Spleen (tissue), 7 donors: ENCODE measurements around the gene PEX5L.

Experiments
- CTCF ChIP-seq, 11 experiments: fragments of 200-600 bp in 7 of 11; fragments of 450-650 bp in 4 of 11; sonication (generic) in 4 of 11; IDR thresholded peaks in 8 of 11; conservative IDR thresholded peaks in 3 of 11; 1 replicate in 7 of 11; 2 replicates in 4 of 11; pipeline versions ENCODE4 v1.4.0 to v1.8.0; 2016 to 2021; ENCODE audit warnings: antibody characterized with exemption in 11 of 11, inconsistent platforms in 4 of 11, mild to moderate bottlenecking in 1 of 11
- POLR2A ChIP-seq, 3 donors: fragments of 450-650 bp; IDR thresholded peaks; one replicate each; pipeline ENCODE4 v1.5.1; 2017; ENCODE audit warnings: antibody characterized with exemption in 3 of 3, mild to moderate bottlenecking in 1 of 3
- POLR2AphosphoS5 ChIP-seq, 3 donors: sonication (generic); formaldehyde crosslinking; IDR thresholded peaks; one replicate each; pipeline ENCODE4 v1.5.1; 2017; ENCODE audit warnings: antibody characterized with exemption in 3 of 3
- donor health status: DM: no; HTN: no; CAD: no; lungs with moderate emphysema.
- donor health status: DM: no; HTN: no; CAD: no.
- donor health status: DM: no; HTN: no; CAD: no.

GRCh38 chr3:179958143-179958542 is 78.6 kb downstream of the PEX5L start:
- TF ChIP-seq CTCF (IDR thresholded peaks at IDR 0.05 in 8 of 11, conservative IDR thresholded peaks at IDR 0.05 in 3 of 11): no peak
- no peak for TF ChIP-seq POLR2AphosphoS5 (IDR thresholded peaks at IDR 0.05)
- no peak for TF ChIP-seq POLR2A (IDR thresholded peaks at IDR 0.05)
